ENCODE results near the gene TTL. TPM values are rescaled to one million over a fixed set of nuclear protein-coding genes. Genes with fewer than 3 reads are reported as not detected.

The TTL gene
- total and polyA plus RNA-seq, 2 experiments from 2014 or later, result 11.1 to 69.7 TPM

GRCh38 chr2:112583497-112584133 is 101.7 kb downstream of the TTL start:
- peaks cover 37% of the 10 kb centered on the region for H3K4me1 ChIP-seq (ENCODE audit: insufficient read depth)
- peaks cover 40% of the 10 kb centered on the region for H3F3A ChIP-seq (ENCODE audit: insufficient read depth)
- H3K4me2 ChIP-seq (ENCODE audit: unreplicated experiment), result peak overlapping the region; percentile 99
- WGBS, 2 experiments (ENCODE audit: low coverage in 1 of 2, low lambda C conversion rate in 2 of 2, missing lambda C conversion rate in 2 of 2), result 13 to 20% methylated on average over 19 of the region's 19 CpGs
- peak overlapping the region; percentile 92 for H2AFZ ChIP-seq
- H3K9me3 ChIP-seq (ENCODE audit: low read depth), result no peaks in the 10 kb centered on the region
- TF ChIP-seq EZH2phosphoT487 (IDR thresholded peaks at IDR 0.05; ENCODE audit: insufficient read depth, low read depth), result no peak
- no peak for TF ChIP-seq EZH2 (IDR thresholded peaks at IDR 0.05; ENCODE audit: insufficient read depth, poor library complexity, severe bottlenecking)
- H3K27ac ChIP-seq, result peak overlapping the region; percentile 97
- H3K79me2 ChIP-seq (ENCODE audit: insufficient read depth), result peaks cover 23% of the 10 kb centered on the region
- H3K9ac ChIP-seq, result peak overlapping the region; percentile 92
- no peaks in the 10 kb centered on the region for H3K27me3 ChIP-seq (replicated peaks; ENCODE audit: insufficient read depth)
- H3K36me3 ChIP-seq (ENCODE audit: low read depth), result no peaks in the 10 kb centered on the region
- no peaks in the 10 kb centered on the region for H3K9me2 ChIP-seq (ENCODE audit: insufficient read depth)
- in situ Hi-C loops (cut with MboI), result no loop called here
- DNase-seq, result peak; percentile 57
- H4K20me1 ChIP-seq (ENCODE audit: insufficient read depth), result no peaks in the 10 kb centered on the region
- peak overlapping the region; percentile 80 for H3K4me3 ChIP-seq

GRCh38 chr2:112584134-112584890 is 102.4 kb downstream of the TTL start, which contains the start of gene CHCHD5:
CHCHD5 (plus strand) TSS chr2:112584609; CDS start chr2:112584648, 39 bp downstream.
- WGBS, 2 experiments (ENCODE audit: low coverage in 1 of 2, low lambda C conversion rate in 2 of 2, missing lambda C conversion rate in 2 of 2), result 1 to 2% methylated on average over 47 to 54 of the region's 54 CpGs
- Histone ChIP-seq H3K9me2 (ENCODE audit: insufficient read depth) (no peaks in the 10 kb centered on the region), H3K4me2 (ENCODE audit: unreplicated experiment) (peak within 1 kb of the TSS; percentile 99), H3K27me3 (replicated peaks; ENCODE audit: insufficient read depth) (no peaks in the 10 kb centered on the region), H3K4me3 (peak within 1 kb of the TSS; percentile 80), H3F3A (ENCODE audit: insufficient read depth) (peaks cover 33% of the 10 kb centered on the region), H3K36me3 (ENCODE audit: low read depth) (no peaks in the 10 kb centered on the region), H4K20me1 (ENCODE audit: insufficient read depth) (no peaks in the 10 kb centered on the region), H3K9ac (peak within 1 kb of the TSS; percentile 92), H3K9me3 (ENCODE audit: low read depth) (no peaks in the 10 kb centered on the region), H3K79me2 (ENCODE audit: insufficient read depth) (peaks cover 23% of the 10 kb centered on the region), H3K4me1 (ENCODE audit: insufficient read depth) (peaks cover 31% of the 10 kb centered on the region), H2AFZ (peak within 1 kb of the TSS; percentile 92), H3K27ac (peak within 1 kb of the TSS; percentile 97)
- in situ Hi-C loops (cut with MboI), result no loop called here
- peak; percentile 99 for DNase-seq
- TF ChIP-seq EZH2phosphoT487 (IDR thresholded peaks at IDR 0.05; ENCODE audit: insufficient read depth, low read depth) (no peak), EZH2 (IDR thresholded peaks at IDR 0.05; ENCODE audit: insufficient read depth, poor library complexity, severe bottlenecking) (no peak)

- DNase-seq, result no peak
- Histone ChIP-seq H2AFZ (peak overlapping the region; percentile 92), H3K4me2 (ENCODE audit: unreplicated experiment) (peak overlapping the region; percentile 99), H3F3A (ENCODE audit: insufficient read depth) (peaks cover 27% of the 10 kb centered on the region), H3K4me3 (peak overlapping the region; percentile 80), H3K9me2 (ENCODE audit: insufficient read depth) (no peaks in the 10 kb centered on the region), H4K20me1 (ENCODE audit: insufficient read depth) (no peaks in the 10 kb centered on the region), H3K79me2 (ENCODE audit: insufficient read depth) (peaks cover 23% of the 10 kb centered on the region), H3K9ac (peak overlapping the region; percentile 92), H3K4me1 (ENCODE audit: insufficient read depth) (peaks cover 26% of the 10 kb centered on the region), H3K27me3 (replicated peaks; ENCODE audit: insufficient read depth) (no peaks in the 10 kb centered on the region), H3K36me3 (ENCODE audit: low read depth) (no peaks in the 10 kb centered on the region), H3K27ac (peak overlapping the region; percentile 97), H3K9me3 (ENCODE audit: low read depth) (no peaks in the 10 kb centered on the region)
- TF ChIP-seq EZH2phosphoT487 (IDR thresholded peaks at IDR 0.05; ENCODE audit: insufficient read depth, low read depth) (no peak), EZH2 (IDR thresholded peaks at IDR 0.05; ENCODE audit: insufficient read depth, poor library complexity, severe bottlenecking) (no peak)
- WGBS, 2 experiments (ENCODE audit: low coverage in 1 of 2, low lambda C conversion rate in 2 of 2, missing lambda C conversion rate in 2 of 2), result 65 to 67% methylated on average over 3 of the region's 3 CpGs
- in situ Hi-C loops (cut with MboI), result no loop called here
Measured at GRCh38 chr2:112584891-112585250, 102.9 kb downstream of the TTL start.

- H3K27me3 ChIP-seq (replicated peaks; ENCODE audit: insufficient read depth), result no peaks in the 10 kb centered on the region
- WGBS, 2 experiments (ENCODE audit: low coverage in 1 of 2, low lambda C conversion rate in 2 of 2, missing lambda C conversion rate in 2 of 2), result 95 to 97% methylated on average over 3 of the region's 3 CpGs
- H3K27ac ChIP-seq, result peak overlapping the region; percentile 97
- H3K9ac ChIP-seq, result peak overlapping the region; percentile 92
- no peaks in the 10 kb centered on the region for H3K9me2 ChIP-seq (ENCODE audit: insufficient read depth)
- TF ChIP-seq EZH2phosphoT487 (IDR thresholded peaks at IDR 0.05; ENCODE audit: insufficient read depth, low read depth) (no peak), EZH2 (IDR thresholded peaks at IDR 0.05; ENCODE audit: insufficient read depth, poor library complexity, severe bottlenecking) (no peak)
- no peaks in the 10 kb centered on the region for H4K20me1 ChIP-seq (ENCODE audit: insufficient read depth)
- no peaks in the 10 kb centered on the region for H3K36me3 ChIP-seq (ENCODE audit: low read depth)
- peak overlapping the region; percentile 92; the same call in 1 of the 2 replicates for H2AFZ ChIP-seq
- no peaks in the 10 kb centered on the region for H3K9me3 ChIP-seq (ENCODE audit: low read depth)
- H3K4me1 ChIP-seq (ENCODE audit: insufficient read depth), result peaks cover 26% of the 10 kb centered on the region
- H3K4me2 ChIP-seq (ENCODE audit: unreplicated experiment), result peak overlapping the region; percentile 99
- peak overlapping the region; percentile 80 for H3K4me3 ChIP-seq
- in situ Hi-C loops (cut with MboI), result no loop called here
- DNase-seq, result no peak
- peaks cover 23% of the 10 kb centered on the region for H3K79me2 ChIP-seq (ENCODE audit: insufficient read depth)
- H3F3A ChIP-seq (ENCODE audit: insufficient read depth), result peaks cover 22% of the 10 kb centered on the region
Measured at GRCh38 chr2:112585400-112585799, 103.4 kb downstream of the TTL start.
